Skeletal muscle tissue (tissue), 4 donors: ENCODE results near the gene NOP14. TPM values are rescaled to one million over a fixed set of nuclear protein-coding genes. Genes with fewer than 3 reads are reported as not detected.

ENCODE experiments used
- H3K27ac ChIP-seq: one replicate; pipeline ENCODE4 v1.7.0; 2013; ENCODE audit warnings: mild to moderate bottlenecking, low read depth, low read length, inconsistent platforms
- H3K27me3 ChIP-seq, 3 donors: one replicate each; pipeline ENCODE4 v1.7.0; 2013; ENCODE audit warnings: low read length in 3 of 3; ENCODE audit not compliant: control insufficient read depth in 3 of 3, insufficient read depth in 3 of 3
- H3K36me3 ChIP-seq, 3 donors: one replicate each; pipeline ENCODE4 v1.7.0; 2013; ENCODE audit warnings: low read length in 3 of 3; ENCODE audit not compliant: control insufficient read depth in 3 of 3, insufficient read depth in 3 of 3
- H3K4me1 ChIP-seq, 3 donors: one replicate each; pipeline ENCODE4 v1.7.0; 2013; ENCODE audit warnings: low read length in 3 of 3, mild to moderate bottlenecking in 3 of 3; ENCODE audit not compliant: control insufficient read depth in 3 of 3, insufficient read depth in 3 of 3
- H3K4me3 ChIP-seq, 3 donors: one replicate each; pipeline ENCODE4 v1.7.0; 2013; ENCODE audit warnings: low read length in 3 of 3
- H3K9ac ChIP-seq, 3 donors: one replicate each; pipeline ENCODE4 v1.7.0; 2013; ENCODE audit warnings: low read length in 3 of 3, mild to moderate bottlenecking in 3 of 3, moderate library complexity in 2 of 3, low read depth in 1 of 3
- H3K9me3 ChIP-seq, 3 donors: one replicate each; pipeline ENCODE4 v1.7.0; 2013; ENCODE audit warnings: low read length in 3 of 3; ENCODE audit not compliant: control insufficient read depth in 3 of 3
- total RNA-seq: library from RNA; depleted of rRNA; stranded (reverse); fragments of >200 nt; gene quantifications from one replicate; pipeline ENCODE4 v1.2.3, GENCODE V29; 2014
- donor health status: Osteomylitis.

Gene NOP14
- total RNA-seq, 1 donor from 2014 or later: 10.4 TPM

DNA sequence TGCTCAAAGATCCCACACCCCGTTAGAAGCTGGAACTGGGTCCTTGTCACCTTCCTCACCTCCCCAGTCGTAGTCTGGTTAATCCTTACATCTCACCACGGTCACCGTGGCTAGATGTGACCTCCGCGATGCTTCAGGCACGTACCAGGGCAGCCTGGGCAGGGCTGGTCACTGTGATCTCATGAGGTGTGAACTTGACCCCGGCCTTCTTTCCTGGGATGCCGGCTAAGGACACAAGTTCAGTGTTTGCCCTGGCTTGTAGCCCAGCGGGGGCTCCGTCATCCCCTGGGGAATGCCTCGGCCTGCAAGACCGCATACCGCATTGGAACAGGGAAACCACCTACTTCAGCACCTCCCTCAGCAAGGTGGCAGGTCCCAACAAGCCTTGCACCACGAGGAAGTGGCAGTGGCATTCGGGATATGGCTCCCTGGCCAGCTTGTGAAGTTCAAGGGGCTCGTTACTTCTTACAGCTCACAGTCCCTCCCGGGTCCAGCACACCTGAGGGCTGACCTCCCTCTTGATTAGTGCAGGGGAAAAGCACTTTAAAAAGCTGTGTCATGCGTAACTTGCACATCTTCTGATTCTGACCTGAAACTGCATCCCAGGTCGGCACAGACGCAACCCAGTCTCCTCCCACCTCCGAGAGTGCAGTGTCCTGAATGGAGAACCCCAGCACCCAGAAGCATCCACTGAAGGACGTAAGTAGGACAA lies 25.9 kb downstream of the NOP14 start:
- Histone ChIP-seq H3K4me1 (peaks cover 35 to 48% (median 41%) of the 10 kb centered on the region in 3 donors), H3K9ac (peak overlapping the region in 2 of 3 donors; percentile 24 to 95), H3K4me3 (peak overlapping the region in 2 of 3 donors; percentile 34 to 45), H3K9me3 (no peaks in the 10 kb centered on the region), H3K36me3 (peaks cover 47 to 53% (median 53%) of the 10 kb centered on the region in 3 donors), H3K27ac (peak overlapping the region; percentile 84), H3K27me3 (no peaks in the 10 kb centered on the region)

DNA sequence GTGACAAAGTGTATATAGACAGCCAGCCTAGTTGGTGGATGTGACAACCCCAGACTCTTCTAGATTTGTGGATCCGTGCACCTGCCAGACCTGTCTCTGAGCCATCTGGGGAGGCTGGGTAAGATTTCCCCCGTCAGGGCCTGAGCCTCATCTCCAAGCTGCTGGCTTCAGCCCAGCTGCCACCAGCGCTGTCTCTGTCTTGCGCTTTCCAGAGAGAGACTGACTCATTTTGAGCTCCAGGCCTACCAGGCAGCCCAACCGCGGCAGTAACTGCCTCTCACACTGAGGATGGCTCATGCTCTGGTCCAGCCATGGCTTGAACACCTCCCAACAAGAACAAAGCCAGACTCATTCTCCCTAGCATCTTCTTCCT lies 26.4 kb downstream of the NOP14 start:
- peak overlapping the region in 2 of 3 donors; percentile 34 to 45 for H3K4me3 ChIP-seq
- H3K4me1 ChIP-seq: peaks cover 38 to 49% (median 46%) of the 10 kb centered on the region in 3 donors
- no peaks in the 10 kb centered on the region for H3K27me3 ChIP-seq
- H3K27ac ChIP-seq: peak overlapping the region; percentile 84
- peaks cover 42 to 47% (median 47%) of the 10 kb centered on the region in 3 donors for H3K36me3 ChIP-seq
- peak overlapping the region; percentile 20 to 95 (median 24) for H3K9ac ChIP-seq
- H3K9me3 ChIP-seq: no peaks in the 10 kb centered on the region

GRCh38 chr4:2935762-2936743 lies 27.2 kb downstream of the NOP14 start:
- H3K27ac ChIP-seq: peak overlapping the region; percentile 84
- H3K4me1 ChIP-seq: peaks cover 38 to 51% (median 50%) of the 10 kb centered on the region in 3 donors
- H3K9me3 ChIP-seq: no peaks in the 10 kb centered on the region
- peak overlapping the region; percentile 94 to 95 (median 95) for H3K9ac ChIP-seq
- H3K36me3 ChIP-seq: peaks cover 35 to 40% (median 40%) of the 10 kb centered on the region in 3 donors
- no peaks in the 10 kb centered on the region for H3K27me3 ChIP-seq
- H3K4me3 ChIP-seq: peak overlapping the region; percentile 86 to 95 (median 94)

DNA sequence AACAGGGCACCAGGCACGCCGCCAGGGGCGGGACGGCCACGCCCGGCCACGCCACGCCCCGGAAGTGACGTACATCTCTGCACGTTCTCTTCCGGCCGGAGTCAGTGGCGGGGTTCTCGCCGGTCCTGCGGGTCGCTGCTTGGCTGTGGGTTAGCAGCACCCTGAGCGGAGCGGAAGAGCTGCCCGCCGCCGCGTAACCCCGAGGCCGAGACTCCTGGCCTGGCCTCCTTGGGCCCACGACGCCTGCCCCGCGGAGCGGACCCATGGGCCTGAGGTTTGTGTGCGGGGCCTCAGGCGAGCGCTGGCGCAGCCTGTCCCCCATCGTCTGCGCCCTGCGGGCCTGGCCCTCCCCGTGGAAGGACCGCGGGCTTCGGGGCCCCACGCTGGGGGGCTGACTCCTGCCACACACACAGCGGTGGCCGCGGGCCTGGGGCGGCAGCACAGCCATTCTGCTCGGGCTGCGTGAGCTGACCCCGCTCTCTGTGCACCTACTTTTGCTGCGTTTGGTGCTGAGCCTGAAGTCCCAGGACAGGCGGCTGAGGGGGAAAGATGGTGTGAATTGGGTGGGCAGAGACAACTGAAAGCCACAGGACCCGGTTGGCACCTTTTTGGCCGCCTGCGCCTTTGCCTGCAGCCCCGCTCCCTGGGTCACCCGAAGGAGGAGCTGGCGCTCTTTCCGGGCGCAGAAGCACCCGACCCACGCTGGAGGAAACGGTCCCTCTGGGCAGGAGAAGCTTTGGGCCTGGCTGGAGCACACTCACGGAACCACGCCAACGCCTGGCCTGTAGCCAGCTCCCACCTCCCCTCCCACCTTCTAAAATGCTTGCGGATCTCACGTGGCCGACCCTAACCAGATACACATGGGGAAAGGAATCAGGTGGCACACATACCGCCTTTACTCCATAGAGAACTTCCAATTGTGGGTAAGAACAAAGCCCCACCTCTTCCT lies 28.1 kb downstream of the NOP14 start:
- Histone ChIP-seq H3K4me3 (peak overlapping the region; percentile 86 to 95 (median 94)), H3K9me3 (no peaks in the 10 kb centered on the region), H3K27ac (peak overlapping the region; percentile 84), H3K27me3 (no peaks in the 10 kb centered on the region), H3K36me3 (peaks cover 31 to 34% (median 32%) of the 10 kb centered on the region in 3 donors), H3K4me1 (peaks cover 38 to 61% (median 60%) of the 10 kb centered on the region in 3 donors), H3K9ac (peak overlapping the region; percentile 94 to 95 (median 95))

- no peaks in the 10 kb centered on the region for H3K27me3 ChIP-seq
- peaks cover 30 to 33% (median 30%) of the 10 kb centered on the region in 3 donors for H3K36me3 ChIP-seq
- H3K27ac ChIP-seq: peak overlapping the region; percentile 47
- no peaks in the 10 kb centered on the region for H3K9me3 ChIP-seq
- H3K4me3 ChIP-seq: peak overlapping the region; percentile 86 to 95 (median 94)
- peaks cover 38 to 63% (median 61%) of the 10 kb centered on the region in 3 donors for H3K4me1 ChIP-seq
- peak overlapping the region; percentile 33 to 95 (median 71) for H3K9ac ChIP-seq
These were observed 29.0 kb downstream of the NOP14 start for GRCh38 chr4:2934077-2934812.

- peak overlapping the region; percentile 33 to 71 (median 71) for H3K9ac ChIP-seq
- H3K4me1 ChIP-seq: peaks cover 38 to 63% (median 61%) of the 10 kb centered on the region in 3 donors
- no peaks in the 10 kb centered on the region for H3K27me3 ChIP-seq
- peak overlapping the region; percentile 56 to 71 (median 64) for H3K4me3 ChIP-seq
- H3K9me3 ChIP-seq: no peaks in the 10 kb centered on the region
- peak overlapping the region; percentile 47 for H3K27ac ChIP-seq
- H3K36me3 ChIP-seq: peaks cover 29 to 31% (median 30%) of the 10 kb centered on the region in 3 donors
These were observed 29.6 kb downstream of the NOP14 start for GRCh38 chr4:2933566-2934076.

- peak overlapping the region in 2 of 3 donors; percentile 41 to 64 for H3K4me3 ChIP-seq
- no peaks in the 10 kb centered on the region for H3K9me3 ChIP-seq
- H3K9ac ChIP-seq: peak overlapping the region in 1 of 3 donors; percentile 33
- H3K27me3 ChIP-seq: no peaks in the 10 kb centered on the region
- H3K36me3 ChIP-seq: peaks cover 29 to 32% (median 31%) of the 10 kb centered on the region in 3 donors
- peak overlapping the region; percentile 47 for H3K27ac ChIP-seq
- H3K4me1 ChIP-seq: peaks cover 38 to 63% (median 61%) of the 10 kb centered on the region in 3 donors
These were observed 30.1 kb downstream of the NOP14 start for GRCh38 chr4:2932951-2933565.

DNA sequence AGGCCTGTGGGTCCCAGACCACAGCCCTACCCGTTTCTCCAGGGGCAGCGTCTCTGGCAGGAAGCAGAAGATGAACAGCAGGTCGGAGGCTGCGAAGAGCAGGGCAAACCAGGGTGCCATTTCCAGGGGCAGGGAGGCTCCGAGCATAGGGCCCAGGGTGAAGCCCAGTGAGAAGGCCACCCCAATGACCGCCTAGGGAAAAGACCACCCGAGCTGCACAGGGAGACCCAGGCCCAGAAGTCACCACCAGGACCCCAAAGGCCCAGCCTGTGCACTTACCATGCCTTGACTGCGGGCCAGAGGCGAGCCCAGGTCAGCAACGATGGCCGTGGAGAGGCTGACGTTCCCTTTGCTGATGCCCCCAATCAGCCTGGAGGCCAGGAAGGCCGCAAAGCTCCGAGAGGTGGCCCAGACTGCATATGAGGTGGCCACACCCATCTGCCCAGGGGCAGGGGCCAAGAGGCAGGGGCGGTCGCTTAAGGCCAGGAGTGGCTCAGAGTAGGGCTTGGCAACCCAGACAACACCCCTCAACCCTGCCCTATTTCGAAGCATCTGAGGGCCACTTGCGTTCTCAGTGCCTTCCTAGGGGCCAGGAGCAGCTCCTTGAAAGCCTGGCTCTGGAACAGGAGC lies 30.8 kb downstream of the NOP14 start:
- Histone ChIP-seq H3K4me1 (peaks cover 35 to 60% (median 58%) of the 10 kb centered on the region in 3 donors), H3K9me3 (no peaks in the 10 kb centered on the region), H3K27ac (peak overlapping the region; percentile 2), H3K9ac (peak overlapping the region in 1 of 3 donors; percentile 33), H3K27me3 (no peaks in the 10 kb centered on the region), H3K36me3 (peaks cover 29 to 31% (median 30%) of the 10 kb centered on the region in 3 donors), H3K4me3 (no peak overlapping the region)
